GM23338 (cell line): ENCODE results near the gene CSDE1. TPM values are rescaled to one million over a fixed set of nuclear protein-coding genes. Genes with fewer than 3 reads are reported as not detected.

Experiments used
- ATAC-seq: fragments of 200-7000 bp; cut with Tn5 transposase; 3 replicates; pipeline ENCODE4 v1.9.1; 2020
- DNase-seq: peaks from one replicate; pipeline ENCODE4 v3.0.0-alpha.2; 2015; ENCODE audit warnings: low spot score
- H2AFZ ChIP-seq: fragments of 200-600 bp; sonication (generic); 2 replicates; pipeline ENCODE4 v1.8.0; 2016; ENCODE audit warnings: antibody characterized with exemption, mild to moderate bottlenecking, moderate library complexity
- H3F3A ChIP-seq: fragments of 200-600 bp; sonication (generic); replicated peaks from 2 replicates; pipeline ENCODE4 v1.8.0; 2017; ENCODE audit warnings: antibody characterized with exemption, mixed run types, low read depth
- H3K27ac ChIP-seq: fragments of 200-600 bp; sonication (generic); 2 replicates; pipeline ENCODE4 v1.6.1; 2016; ENCODE audit warnings: low read depth
- H3K27me3 ChIP-seq: fragments of 200-600 bp; sonication (generic); 2 replicates; pipeline ENCODE4 v1.8.0; 2016; ENCODE audit warnings: mild to moderate bottlenecking, mixed run types, moderate library complexity; ENCODE audit not compliant: insufficient read depth
- H3K36me3 ChIP-seq: fragments of 200-600 bp; sonication (generic); 2 replicates; pipeline ENCODE4 v1.8.0; 2016; ENCODE audit warnings: mild to moderate bottlenecking; ENCODE audit not compliant: insufficient read depth
- H3K4me1 ChIP-seq: fragments of 200-600 bp; sonication (generic); 2 replicates; pipeline ENCODE4 v1.8.0; 2016; ENCODE audit warnings: mild to moderate bottlenecking, moderate library complexity; ENCODE audit not compliant: insufficient read depth
- H3K4me2 ChIP-seq: fragments of 200-600 bp; sonication (generic); 2 replicates; pipeline ENCODE4 v1.7.1; 2017; ENCODE audit warnings: mixed run types
- H3K4me3 ChIP-seq: fragments of 200-600 bp; sonication (generic); 2 replicates; pipeline ENCODE4 v1.6.1; 2016; ENCODE audit warnings: mixed run types
- H3K79me2 ChIP-seq: fragments of 200-600 bp; sonication (generic); replicated peaks from 2 replicates; pipeline ENCODE4 v1.8.0; 2017; ENCODE audit warnings: mild to moderate bottlenecking; ENCODE audit not compliant: insufficient read depth
- H3K9me2 ChIP-seq: fragments of 200-600 bp; sonication (generic); 2 replicates; pipeline ENCODE4 v1.8.0; 2017; ENCODE audit not compliant: insufficient read depth
- H4K20me1 ChIP-seq: fragments of 200-600 bp; sonication (generic); replicated peaks from 2 replicates; pipeline ENCODE4 v1.8.0; 2017; ENCODE audit warnings: mild to moderate bottlenecking; ENCODE audit not compliant: insufficient read depth
- H3K27ac Mint-ChIP-seq: 2 replicates; pipeline ENCODE4 v1.8.0; 2020; ENCODE audit warnings: inconsistent platforms, mild to moderate bottlenecking, moderate library complexity, mixed read lengths
- H3K27me3 Mint-ChIP-seq: 3 replicates; pipeline ENCODE4 v1.8.0; 2022; ENCODE audit warnings: low read depth, mild to moderate bottlenecking, moderate library complexity, mixed read lengths, inconsistent platforms; ENCODE audit not compliant: insufficient read depth, poor library complexity
- H3K36me3 Mint-ChIP-seq: 3 replicates; pipeline ENCODE4 v1.8.0; 2021; ENCODE audit warnings: low read depth, mild to moderate bottlenecking, inconsistent platforms, moderate library complexity, mixed read lengths
- H3K4me1 Mint-ChIP-seq: 3 replicates; pipeline ENCODE4 v1.8.0; 2020; ENCODE audit warnings: mild to moderate bottlenecking, inconsistent platforms, mixed read lengths
- H3K4me3 Mint-ChIP-seq: 3 replicates; pipeline ENCODE4 v1.8.0; 2021; ENCODE audit warnings: moderate library complexity, mild to moderate bottlenecking, inconsistent platforms, mixed read lengths
- H3K9me3 Mint-ChIP-seq: 3 replicates; pipeline ENCODE4 v1.8.0; 2020; ENCODE audit warnings: moderate library complexity, mild to moderate bottlenecking, inconsistent platforms, mixed read lengths
- CREB1 ChIP-seq: fragments of 250-450 bp; sonication (Bioruptor Pico); IDR thresholded peaks from 2 replicates; pipeline ENCODE4 v1.5.0; 2020; ENCODE audit warnings: low read depth, mild to moderate bottlenecking, moderate library complexity
- EZH2 ChIP-seq: fragments of 200-600 bp; sonication (generic); IDR thresholded peaks from one replicate; pipeline ENCODE4 v1.8.0; 2017; ENCODE audit warnings: antibody characterized with exemption, mild to moderate bottlenecking, low read depth; ENCODE audit not compliant: unreplicated experiment
- EZH2phosphoT487 ChIP-seq: fragments of 200-600 bp; sonication (generic); IDR thresholded peaks from one replicate; pipeline ENCODE4 v1.8.1; 2018; ENCODE audit warnings: antibody characterized with exemption; ENCODE audit not compliant: unreplicated experiment
- JUNB ChIP-seq: IDR thresholded peaks from one replicate; pipeline ENCODE4 v1.6.1; 2016; ENCODE audit warnings: antibody characterized with exemption; ENCODE audit not compliant: unreplicated experiment
- STAT1 ChIP-seq: IDR thresholded peaks from one replicate; pipeline ENCODE4 v1.6.1; 2016; ENCODE audit warnings: antibody characterized with exemption; ENCODE audit not compliant: unreplicated experiment
- ZNF114 ChIP-seq: fragments of 250-450 bp; sonication (Bioruptor Pico); IDR thresholded peaks from 2 replicates; pipeline ENCODE4 v1.5.0; 2020; ENCODE audit warnings: mild to moderate bottlenecking, moderate library complexity
- ZNF331 ChIP-seq: fragments of 250-450 bp; sonication (Bioruptor Pico); IDR thresholded peaks from 2 replicates; pipeline ENCODE4 v1.5.0; 2020; ENCODE audit warnings: low read depth, mild to moderate bottlenecking, moderate library complexity
- polyA plus RNA-seq: library from polyadenylated mRNA; unstranded; fragments of >200 nt; fragmentation: Nextera tagmentation; extraction: Ambion mirVana; gene quantifications from 2 replicates; pipeline ENCODE4 v1.2.1, GENCODE V29; 2016
- total RNA-seq: library from RNA; depleted of rRNA; stranded (reverse); fragments of >200 nt; shearing (Covaris generic); gene quantifications from 2 replicates; pipeline ENCODE4 v1.2.3, GENCODE V29; 2014
- TF ChIP-seq, protein P1 (sequence below), 2 experiments: fragments of 200-600 bp in 1 of 2; sonication (generic) in 1 of 2; conservative IDR thresholded peaks; 2 replicates each; pipeline versions ENCODE4 v1.5.1 to v1.6.1; 2016 to 2017; ENCODE audit warnings: antibody characterized with exemption in 2 of 2, low read depth in 2 of 2, mild to moderate bottlenecking in 2 of 2, moderate library complexity in 1 of 2
- TF ChIP-seq, protein P2 (sequence below): IDR thresholded peaks from 2 replicates; pipeline ENCODE4 v1.6.1; 2016; ENCODE audit warnings: antibody characterized with exemption
- TF ChIP-seq, protein P3 (sequence below): fragments of 250-450 bp; sonication (Bioruptor Pico); IDR thresholded peaks from 2 replicates; pipeline ENCODE4 v1.5.0; 2020; ENCODE audit warnings: mild to moderate bottlenecking, moderate library complexity

CSDE1 gene
- total and polyA plus RNA-seq, 2 experiments from 2014 or later: 214 to 1,054 TPM

DNA sequence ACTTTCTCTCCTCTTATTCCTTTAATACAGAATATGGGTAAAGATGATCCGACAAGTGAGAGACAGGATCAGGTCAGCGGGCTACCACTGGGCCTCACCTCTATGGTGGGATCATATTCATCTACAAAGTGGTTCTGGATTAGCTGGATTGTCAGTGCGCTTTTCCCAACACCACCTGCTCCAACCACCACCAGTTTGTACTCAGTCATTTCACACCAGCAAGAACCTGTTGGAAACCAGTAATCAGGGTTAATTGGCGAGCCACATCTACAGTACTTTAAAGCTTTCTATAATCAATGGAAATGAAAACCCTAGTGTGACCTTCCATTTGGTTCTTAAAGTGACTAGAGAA, 41.9 kb downstream of the CSDE1 start:
- peak overlapping the region; percentile 100 for H3K4me3 Mint-ChIP-seq
- Histone ChIP-seq H4K20me1 (no peaks in the 10 kb centered on the region; the same call in 1 of the 2 replicates), H3K4me3 (peak overlapping the region; percentile 91), H3K79me2 (peaks cover 35% of the 10 kb centered on the region), H3F3A (peaks cover 11% of the 10 kb centered on the region; the same call in 1 of the 2 replicates), H3K27me3 (no peaks in the 10 kb centered on the region), H2AFZ (peak overlapping the region; percentile 28; the same call in 1 of the 2 replicates), H3K9me2 (no peaks in the 10 kb centered on the region), H3K4me1 (peaks cover 11% of the 10 kb centered on the region), H3K4me2 (peak overlapping the region; percentile 87), H3K27ac (peak overlapping the region; percentile 94), H3K36me3 (peaks cover 65% of the 10 kb centered on the region)
- peak; percentile 10; the same call in 2 of the 3 replicates for ATAC-seq
- peaks cover 5% of the 10 kb centered on the region for H3K4me1 Mint-ChIP-seq
- TF ChIP-seq EZH2phosphoT487 (no peak), STAT1 (no peak), JUNB (no peak), CREB1 (no peak), ZNF331 (CRISPR knock-in tag) (no peak), EZH2 (no peak), ZNF114 (no peak)
- TF ChIP-seq, protein P1, sequence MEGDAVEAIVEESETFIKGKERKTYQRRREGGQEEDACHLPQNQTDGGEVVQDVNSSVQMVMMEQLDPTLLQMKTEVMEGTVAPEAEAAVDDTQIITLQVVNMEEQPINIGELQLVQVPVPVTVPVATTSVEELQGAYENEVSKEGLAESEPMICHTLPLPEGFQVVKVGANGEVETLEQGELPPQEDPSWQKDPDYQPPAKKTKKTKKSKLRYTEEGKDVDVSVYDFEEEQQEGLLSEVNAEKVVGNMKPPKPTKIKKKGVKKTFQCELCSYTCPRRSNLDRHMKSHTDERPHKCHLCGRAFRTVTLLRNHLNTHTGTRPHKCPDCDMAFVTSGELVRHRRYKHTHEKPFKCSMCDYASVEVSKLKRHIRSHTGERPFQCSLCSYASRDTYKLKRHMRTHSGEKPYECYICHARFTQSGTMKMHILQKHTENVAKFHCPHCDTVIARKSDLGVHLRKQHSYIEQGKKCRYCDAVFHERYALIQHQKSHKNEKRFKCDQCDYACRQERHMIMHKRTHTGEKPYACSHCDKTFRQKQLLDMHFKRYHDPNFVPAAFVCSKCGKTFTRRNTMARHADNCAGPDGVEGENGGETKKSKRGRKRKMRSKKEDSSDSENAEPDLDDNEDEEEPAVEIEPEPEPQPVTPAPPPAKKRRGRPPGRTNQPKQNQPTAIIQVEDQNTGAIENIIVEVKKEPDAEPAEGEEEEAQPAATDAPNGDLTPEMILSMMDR (conservative IDR thresholded peaks at IDR 0.05; ENCODE audit: low read depth in 2 of 2): no peak
- TF ChIP-seq, protein P2, sequence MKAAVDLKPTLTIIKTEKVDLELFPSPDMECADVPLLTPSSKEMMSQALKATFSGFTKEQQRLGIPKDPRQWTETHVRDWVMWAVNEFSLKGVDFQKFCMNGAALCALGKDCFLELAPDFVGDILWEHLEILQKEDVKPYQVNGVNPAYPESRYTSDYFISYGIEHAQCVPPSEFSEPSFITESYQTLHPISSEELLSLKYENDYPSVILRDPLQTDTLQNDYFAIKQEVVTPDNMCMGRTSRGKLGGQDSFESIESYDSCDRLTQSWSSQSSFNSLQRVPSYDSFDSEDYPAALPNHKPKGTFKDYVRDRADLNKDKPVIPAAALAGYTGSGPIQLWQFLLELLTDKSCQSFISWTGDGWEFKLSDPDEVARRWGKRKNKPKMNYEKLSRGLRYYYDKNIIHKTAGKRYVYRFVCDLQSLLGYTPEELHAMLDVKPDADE: no peak
- TF ChIP-seq, protein P3, sequence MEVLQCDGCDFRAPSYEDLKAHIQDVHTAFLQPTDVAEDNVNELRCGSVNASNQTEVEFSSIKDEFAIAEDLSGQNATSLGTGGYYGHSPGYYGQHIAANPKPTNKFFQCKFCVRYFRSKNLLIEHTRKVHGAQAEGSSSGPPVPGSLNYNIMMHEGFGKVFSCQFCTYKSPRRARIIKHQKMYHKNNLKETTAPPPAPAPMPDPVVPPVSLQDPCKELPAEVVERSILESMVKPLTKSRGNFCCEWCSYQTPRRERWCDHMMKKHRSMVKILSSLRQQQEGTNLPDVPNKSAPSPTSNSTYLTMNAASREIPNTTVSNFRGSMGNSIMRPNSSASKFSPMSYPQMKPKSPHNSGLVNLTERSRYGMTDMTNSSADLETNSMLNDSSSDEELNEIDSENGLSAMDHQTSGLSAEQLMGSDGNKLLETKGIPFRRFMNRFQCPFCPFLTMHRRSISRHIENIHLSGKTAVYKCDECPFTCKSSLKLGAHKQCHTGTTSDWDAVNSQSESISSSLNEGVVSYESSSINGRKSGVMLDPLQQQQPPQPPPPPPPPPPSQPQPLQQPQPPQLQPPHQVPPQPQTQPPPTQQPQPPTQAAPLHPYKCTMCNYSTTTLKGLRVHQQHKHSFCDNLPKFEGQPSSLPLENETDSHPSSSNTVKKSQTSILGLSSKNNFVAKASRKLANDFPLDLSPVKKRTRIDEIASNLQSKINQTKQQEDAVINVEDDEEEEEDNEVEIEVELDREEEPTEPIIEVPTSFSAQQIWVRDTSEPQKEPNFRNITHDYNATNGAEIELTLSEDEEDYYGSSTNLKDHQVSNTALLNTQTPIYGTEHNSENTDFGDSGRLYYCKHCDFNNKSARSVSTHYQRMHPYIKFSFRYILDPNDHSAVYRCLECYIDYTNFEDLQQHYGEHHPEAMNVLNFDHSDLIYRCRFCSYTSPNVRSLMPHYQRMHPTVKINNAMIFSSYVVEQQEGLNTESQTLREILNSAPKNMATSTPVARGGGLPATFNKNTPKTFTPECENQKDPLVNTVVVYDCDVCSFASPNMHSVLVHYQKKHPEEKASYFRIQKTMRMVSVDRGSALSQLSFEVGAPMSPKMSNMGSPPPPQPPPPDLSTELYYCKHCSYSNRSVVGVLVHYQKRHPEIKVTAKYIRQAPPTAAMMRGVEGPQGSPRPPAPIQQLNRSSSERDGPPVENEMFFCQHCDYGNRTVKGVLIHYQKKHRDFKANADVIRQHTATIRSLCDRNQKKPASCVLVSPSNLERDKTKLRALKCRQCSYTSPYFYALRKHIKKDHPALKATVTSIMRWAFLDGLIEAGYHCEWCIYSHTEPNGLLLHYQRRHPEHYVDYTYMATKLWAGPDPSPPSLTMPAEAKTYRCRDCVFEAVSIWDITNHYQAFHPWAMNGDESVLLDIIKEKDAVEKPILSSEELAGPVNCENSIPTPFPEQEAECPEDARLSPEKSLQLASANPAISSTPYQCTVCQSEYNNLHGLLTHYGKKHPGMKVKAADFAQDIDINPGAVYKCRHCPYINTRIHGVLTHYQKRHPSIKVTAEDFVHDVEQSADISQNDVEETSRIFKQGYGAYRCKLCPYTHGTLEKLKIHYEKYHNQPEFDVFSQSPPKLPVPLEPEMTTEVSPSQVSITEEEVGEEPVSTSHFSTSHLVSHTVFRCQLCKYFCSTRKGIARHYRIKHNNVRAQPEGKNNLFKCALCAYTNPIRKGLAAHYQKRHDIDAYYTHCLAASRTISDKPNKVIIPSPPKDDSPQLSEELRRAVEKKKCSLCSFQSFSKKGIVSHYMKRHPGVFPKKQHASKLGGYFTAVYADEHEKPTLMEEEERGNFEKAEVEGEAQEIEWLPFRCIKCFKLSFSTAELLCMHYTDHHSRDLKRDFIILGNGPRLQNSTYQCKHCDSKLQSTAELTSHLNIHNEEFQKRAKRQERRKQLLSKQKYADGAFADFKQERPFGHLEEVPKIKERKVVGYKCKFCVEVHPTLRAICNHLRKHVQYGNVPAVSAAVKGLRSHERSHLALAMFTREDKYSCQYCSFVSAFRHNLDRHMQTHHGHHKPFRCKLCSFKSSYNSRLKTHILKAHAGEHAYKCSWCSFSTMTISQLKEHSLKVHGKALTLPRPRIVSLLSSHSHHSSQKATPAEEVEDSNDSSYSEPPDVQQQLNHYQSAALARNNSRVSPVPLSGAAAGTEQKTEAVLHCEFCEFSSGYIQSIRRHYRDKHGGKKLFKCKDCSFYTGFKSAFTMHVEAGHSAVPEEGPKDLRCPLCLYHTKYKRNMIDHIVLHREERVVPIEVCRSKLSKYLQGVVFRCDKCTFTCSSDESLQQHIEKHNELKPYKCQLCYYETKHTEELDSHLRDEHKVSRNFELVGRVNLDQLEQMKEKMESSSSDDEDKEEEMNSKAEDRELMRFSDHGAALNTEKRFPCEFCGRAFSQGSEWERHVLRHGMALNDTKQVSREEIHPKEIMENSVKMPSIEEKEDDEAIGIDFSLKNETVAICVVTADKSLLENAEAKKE (CRISPR knock-in tag): no peak
- DNase-seq: no peak
- peak overlapping the region; percentile 100 for H3K27ac Mint-ChIP-seq
- H3K9me3 Mint-ChIP-seq: no peaks in the 10 kb centered on the region
- peaks cover 12% of the 10 kb centered on the region for H3K27me3 Mint-ChIP-seq
- H3K36me3 Mint-ChIP-seq: peaks cover 75% of the 10 kb centered on the region
